ENCODE measurements around the gene LRRC14B.

- TF ChIP-seq POLR2AphosphoS5 (IDR thresholded peaks at IDR 0.05; ENCODE audit: low read depth, low read length) (no peak), POLR2A (IDR thresholded peaks at IDR 0.05; ENCODE audit: low read depth, low read length) (no peak), TAF1 (IDR thresholded peaks at IDR 0.05; ENCODE audit: low read depth, low read length) (no peak), SPI1 (IDR thresholded peaks at IDR 0.05; ENCODE audit: low read depth, low read length) (no peak), POU2F2 (IDR thresholded peaks at IDR 0.05; ENCODE audit: low read depth, low read length) (no peak)
These were observed 1.3 kb upstream of the LRRC14B start for GRCh38 chr5:189976-190365.
